Activated naive CD8-positive, alpha-beta T cell (primary cell): ENCODE data around the gene RAB3GAP1.

Experiments
- H3K27ac Mint-ChIP-seq: one replicate; pipeline ENCODE4 v1.8.0; 2021; ENCODE audit warnings: mixed read lengths
- H3K27me3 Mint-ChIP-seq: one replicate; pipeline ENCODE4 v1.8.0; 2021; ENCODE audit warnings: mixed read lengths
- H3K36me3 Mint-ChIP-seq: one replicate; pipeline ENCODE4 v1.8.0; 2021; ENCODE audit warnings: mixed read lengths
- H3K4me1 Mint-ChIP-seq: one replicate; pipeline ENCODE4 v1.8.0; 2021; ENCODE audit warnings: low read depth, mixed read lengths
- H3K4me3 Mint-ChIP-seq: one replicate; pipeline ENCODE4 v1.8.0; 2021; ENCODE audit warnings: mild to moderate bottlenecking, mixed read lengths
- H3K9me3 Mint-ChIP-seq: one replicate; pipeline ENCODE4 v1.8.0; 2021; ENCODE audit warnings: low read depth, mixed read lengths

Gene RAB3GAP1

GRCh38 chr2:135182190-135182589, 130.1 kb downstream of the RAB3GAP1 start:
- Mint-ChIP-seq H3K4me3 (no peak overlapping the region), H3K36me3 (peaks cover under 1% of the 10 kb centered on the region), H3K4me1 (no peaks in the 10 kb centered on the region), H3K27me3 (no peaks in the 10 kb centered on the region), H3K9me3 (peaks cover under 1% of the 10 kb centered on the region), H3K27ac (no peak overlapping the region)

GRCh38 chr2:135182601-135183000, 130.5 kb downstream of the RAB3GAP1 start:
- no peaks in the 10 kb centered on the region for H3K9me3 Mint-ChIP-seq
- no peaks in the 10 kb centered on the region for H3K27me3 Mint-ChIP-seq
- H3K4me1 Mint-ChIP-seq, result no peaks in the 10 kb centered on the region
- no peak overlapping the region for H3K4me3 Mint-ChIP-seq
- no peaks in the 10 kb centered on the region for H3K36me3 Mint-ChIP-seq
- H3K27ac Mint-ChIP-seq, result no peak overlapping the region

GRCh38 chr2:135183822-135184221, 131.7 kb downstream of the RAB3GAP1 start:
- Mint-ChIP-seq H3K27ac (no peak overlapping the region), H3K4me3 (no peak overlapping the region), H3K36me3 (peaks cover 2% of the 10 kb centered on the region), H3K27me3 (no peaks in the 10 kb centered on the region), H3K9me3 (no peaks in the 10 kb centered on the region), H3K4me1 (no peaks in the 10 kb centered on the region)

GRCh38 chr2:135186054-135186453, 134.0 kb downstream of the RAB3GAP1 start:
- Mint-ChIP-seq H3K4me3 (no peak overlapping the region), H3K27me3 (no peaks in the 10 kb centered on the region), H3K27ac (no peak overlapping the region), H3K9me3 (peaks cover 9% of the 10 kb centered on the region), H3K4me1 (no peaks in the 10 kb centered on the region), H3K36me3 (peaks cover 5% of the 10 kb centered on the region)

GRCh38 chr2:135187270-135187669, 135.2 kb downstream of the RAB3GAP1 start:
- peaks cover 5% of the 10 kb centered on the region for H3K36me3 Mint-ChIP-seq
- H3K9me3 Mint-ChIP-seq, result peaks cover 9% of the 10 kb centered on the region
- no peak overlapping the region for H3K4me3 Mint-ChIP-seq
- H3K27ac Mint-ChIP-seq, result no peak overlapping the region
- H3K27me3 Mint-ChIP-seq, result no peaks in the 10 kb centered on the region
- no peaks in the 10 kb centered on the region for H3K4me1 Mint-ChIP-seq

GRCh38 chr2:135189148-135189547, 137.1 kb downstream of the RAB3GAP1 start:
- H3K9me3 Mint-ChIP-seq, result peaks cover 16% of the 10 kb centered on the region
- H3K4me1 Mint-ChIP-seq, result no peaks in the 10 kb centered on the region
- H3K27me3 Mint-ChIP-seq, result no peaks in the 10 kb centered on the region
- no peak overlapping the region for H3K4me3 Mint-ChIP-seq
- H3K27ac Mint-ChIP-seq, result no peak overlapping the region
- peaks cover 7% of the 10 kb centered on the region for H3K36me3 Mint-ChIP-seq

GRCh38 chr2:135190799-135191198, 138.7 kb downstream of the RAB3GAP1 start:
- H3K27me3 Mint-ChIP-seq, result no peaks in the 10 kb centered on the region
- no peaks in the 10 kb centered on the region for H3K4me1 Mint-ChIP-seq

GRCh38 chr2:135198481-135198880, 146.4 kb downstream of the RAB3GAP1 start:
- no peaks in the 10 kb centered on the region for H3K27me3 Mint-ChIP-seq
- peaks cover 8% of the 10 kb centered on the region for H3K9me3 Mint-ChIP-seq
- H3K4me3 Mint-ChIP-seq, result no peak overlapping the region
- H3K36me3 Mint-ChIP-seq, result peaks cover 11% of the 10 kb centered on the region
- H3K4me1 Mint-ChIP-seq, result no peaks in the 10 kb centered on the region
- H3K27ac Mint-ChIP-seq, result no peak overlapping the region

More at GRCh38 chr2:135190799-135191198, 138.7 kb downstream of the RAB3GAP1 start:
- Mint-ChIP-seq H3K36me3 (peaks cover 7% of the 10 kb centered on the region), H3K4me3 (no peak overlapping the region), H3K27ac (no peak overlapping the region), H3K9me3 (peaks cover 22% of the 10 kb centered on the region)

GRCh38 chr2:135202751-135203150, 150.7 kb downstream of the RAB3GAP1 start:
- Mint-ChIP-seq H3K36me3 (peaks cover 23% of the 10 kb centered on the region), H3K4me1 (no peaks in the 10 kb centered on the region), H3K9me3 (no peaks in the 10 kb centered on the region), H3K27me3 (no peaks in the 10 kb centered on the region), H3K27ac (no peak overlapping the region), H3K4me3 (no peak overlapping the region)

GRCh38 chr2:135203944-135204343, 151.9 kb downstream of the RAB3GAP1 start:
- Mint-ChIP-seq H3K36me3 (peaks cover 20% of the 10 kb centered on the region), H3K27me3 (no peaks in the 10 kb centered on the region), H3K27ac (no peak overlapping the region), H3K9me3 (no peaks in the 10 kb centered on the region), H3K4me1 (no peaks in the 10 kb centered on the region), H3K4me3 (no peak overlapping the region)

- Mint-ChIP-seq H3K9me3 (no peaks in the 10 kb centered on the region), H3K27ac (no peak overlapping the region)
Measured at GRCh38 chr2:135208016-135208415, 155.9 kb downstream of the RAB3GAP1 start.

GRCh38 chr2:135212757-135213156, 160.7 kb downstream of the RAB3GAP1 start:
- no peaks in the 10 kb centered on the region for H3K9me3 Mint-ChIP-seq
- H3K4me3 Mint-ChIP-seq, result no peak overlapping the region
- no peaks in the 10 kb centered on the region for H3K4me1 Mint-ChIP-seq
- peaks cover 10% of the 10 kb centered on the region for H3K36me3 Mint-ChIP-seq
- H3K27ac Mint-ChIP-seq, result no peak overlapping the region
- no peaks in the 10 kb centered on the region for H3K27me3 Mint-ChIP-seq

More at GRCh38 chr2:135208016-135208415, 155.9 kb downstream of the RAB3GAP1 start:
- H3K4me1 Mint-ChIP-seq, result no peaks in the 10 kb centered on the region
- H3K4me3 Mint-ChIP-seq, result no peak overlapping the region
- peaks cover 12% of the 10 kb centered on the region for H3K36me3 Mint-ChIP-seq
- no peaks in the 10 kb centered on the region for H3K27me3 Mint-ChIP-seq

- no peaks in the 10 kb centered on the region for H3K4me1 Mint-ChIP-seq
- no peaks in the 10 kb centered on the region for H3K27me3 Mint-ChIP-seq
- peaks cover 24% of the 10 kb centered on the region for H3K36me3 Mint-ChIP-seq
Measured at GRCh38 chr2:135218426-135218825, 166.3 kb downstream of the RAB3GAP1 start.

GRCh38 chr2:135219226-135219625, 167.1 kb downstream of the RAB3GAP1 start:
- H3K9me3 Mint-ChIP-seq, result no peaks in the 10 kb centered on the region
- no peaks in the 10 kb centered on the region for H3K4me1 Mint-ChIP-seq
- H3K36me3 Mint-ChIP-seq, result peaks cover 24% of the 10 kb centered on the region
- no peak overlapping the region for H3K27ac Mint-ChIP-seq
- no peak overlapping the region for H3K4me3 Mint-ChIP-seq
- no peaks in the 10 kb centered on the region for H3K27me3 Mint-ChIP-seq

More at GRCh38 chr2:135218426-135218825, 166.3 kb downstream of the RAB3GAP1 start:
- Mint-ChIP-seq H3K9me3 (no peaks in the 10 kb centered on the region), H3K27ac (no peak overlapping the region), H3K4me3 (no peak overlapping the region)
